Stimulated activated effector memory CD8-positive, alpha-beta T cell treated with anti-CD3 and anti-CD28 coated beads, Interleukin-12 subunit alpha, Interleukin-12 subunit beta, amount 100 ng/mL, for 72 hours (primary cell): Measurements from ENCODE around the gene PPFIA2.

Experiments used
- ATAC-seq: fragments of 150-1000 bp; cut with Tn5 transposase; 2 replicates; pipeline ENCODE4 v1.10.0; 2021
- DNase-seq, 2 donors: peaks; one replicate each; pipeline ENCODE4 v3.0.0; 2021 to 2022; ENCODE audit warnings: low spot score in 2 of 2
- H3K27ac Mint-ChIP-seq: one replicate; pipeline ENCODE4 v1.8.0; 2022; ENCODE audit warnings: mild to moderate bottlenecking, mixed read lengths
- H3K36me3 Mint-ChIP-seq: one replicate; pipeline ENCODE4 v1.8.0; 2022; ENCODE audit warnings: mild to moderate bottlenecking, mixed read lengths
- H3K4me1 Mint-ChIP-seq: one replicate; pipeline ENCODE4 v1.8.0; 2022; ENCODE audit warnings: mixed read lengths
- H3K4me3 Mint-ChIP-seq: one replicate; pipeline ENCODE4 v1.8.0; 2022; ENCODE audit warnings: mild to moderate bottlenecking, mixed read lengths
- H3K9me3 Mint-ChIP-seq: one replicate; pipeline ENCODE4 v1.8.0; 2022; ENCODE audit warnings: mixed read lengths

Gene PPFIA2

DNA sequence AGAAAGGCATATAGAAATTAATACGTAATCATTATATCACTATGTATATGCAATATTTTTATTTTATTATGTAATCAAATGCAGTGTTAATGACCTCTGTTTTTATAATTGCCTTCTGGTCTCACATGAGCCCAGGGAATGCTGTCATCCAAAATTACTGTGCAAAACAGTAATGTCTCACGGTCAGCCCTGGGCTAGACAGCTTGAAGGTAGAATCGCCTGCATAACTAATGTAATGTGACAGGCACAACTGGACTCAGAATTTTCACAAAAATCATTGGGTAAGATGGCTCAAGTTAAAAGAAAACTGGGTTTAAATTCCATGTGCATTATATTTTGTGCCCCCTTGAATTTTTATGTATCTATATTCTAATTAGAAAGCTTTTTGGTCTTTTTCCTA is 293.3 kb downstream of the PPFIA2 start:
- no peak for DNase-seq
- Mint-ChIP-seq H3K36me3 (no peaks in the 10 kb centered on the region), H3K4me1 (no peaks in the 10 kb centered on the region), H3K27ac (no peak overlapping the region), H3K4me3 (no peak overlapping the region), H3K9me3 (peaks cover 2% of the 10 kb centered on the region)
- no peak for ATAC-seq

- Mint-ChIP-seq H3K4me1 (no peaks in the 10 kb centered on the region), H3K4me3 (no peak overlapping the region), H3K27ac (no peak overlapping the region), H3K9me3 (peaks cover 2% of the 10 kb centered on the region), H3K36me3 (no peaks in the 10 kb centered on the region)
- ATAC-seq (no peak), DNase-seq (no peak)
Measured at GRCh38 chr12:81465191-81465590, 294.0 kb downstream of the PPFIA2 start.

DNA sequence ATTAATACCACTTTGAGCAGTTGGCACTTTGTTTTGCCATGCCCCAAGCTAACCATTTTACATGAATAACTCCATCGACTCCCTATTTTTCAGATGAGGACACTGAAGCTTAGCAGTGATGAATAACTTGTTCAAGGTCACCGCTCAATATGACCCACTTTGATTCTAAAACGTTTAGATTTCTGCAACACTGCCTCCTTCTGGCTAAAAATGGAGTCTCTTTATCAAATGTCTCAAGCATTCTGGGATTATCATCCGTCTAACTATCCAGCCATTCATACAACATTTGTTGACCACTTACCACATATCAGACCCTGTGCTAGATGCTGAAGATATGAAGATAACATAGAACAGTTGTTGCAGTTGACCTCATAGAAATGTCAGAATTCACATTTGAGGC is 298.0 kb downstream of the PPFIA2 start:
- no peak overlapping the region for H3K27ac Mint-ChIP-seq
- H3K4me1 Mint-ChIP-seq = no peaks in the 10 kb centered on the region
- peaks cover 6% of the 10 kb centered on the region for H3K9me3 Mint-ChIP-seq
- no peaks in the 10 kb centered on the region for H3K36me3 Mint-ChIP-seq
- no peak for DNase-seq
- H3K4me3 Mint-ChIP-seq = no peak overlapping the region
- no peak for ATAC-seq

GRCh38 chr12:81450920-81451739 is 308.0 kb downstream of the PPFIA2 start:
- no peak overlapping the region for H3K4me3 Mint-ChIP-seq
- no peaks in the 10 kb centered on the region for H3K4me1 Mint-ChIP-seq
- ATAC-seq = no peak
- H3K9me3 Mint-ChIP-seq = peaks cover 4% of the 10 kb centered on the region
- H3K36me3 Mint-ChIP-seq = no peaks in the 10 kb centered on the region
- H3K27ac Mint-ChIP-seq = no peak overlapping the region
- no peak for DNase-seq

GRCh38 chr12:81441629-81442028 is 317.5 kb downstream of the PPFIA2 start:
- Mint-ChIP-seq H3K4me3 (no peak overlapping the region), H3K4me1 (no peaks in the 10 kb centered on the region), H3K9me3 (peaks cover 2% of the 10 kb centered on the region), H3K36me3 (no peaks in the 10 kb centered on the region), H3K27ac (no peak overlapping the region)
- no peak for ATAC-seq
- no peak for DNase-seq

DNA sequence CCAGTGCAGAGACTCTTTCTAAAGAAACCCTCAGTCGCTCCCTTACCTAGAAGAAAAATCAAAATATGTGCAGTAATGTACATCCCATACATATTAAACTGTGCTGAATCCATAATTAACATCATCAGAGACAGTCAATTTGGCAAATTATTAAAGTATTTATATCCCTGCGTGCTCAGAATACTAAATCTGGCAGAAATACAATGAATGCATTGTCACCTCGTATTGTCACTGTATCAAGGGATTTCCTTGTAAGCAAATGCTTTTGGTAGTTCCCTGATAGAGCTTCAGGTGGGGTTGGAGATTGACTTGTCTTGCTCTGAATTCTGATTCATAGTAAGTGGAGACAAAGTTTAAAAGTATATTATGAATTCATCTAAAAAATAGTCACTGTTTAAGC is 319.1 kb downstream of the PPFIA2 start:
- DNase-seq (no peak), ATAC-seq (no peak)
- Mint-ChIP-seq H3K36me3 (no peaks in the 10 kb centered on the region), H3K9me3 (peaks cover 6% of the 10 kb centered on the region), H3K27ac (no peak overlapping the region), H3K4me1 (no peaks in the 10 kb centered on the region), H3K4me3 (no peak overlapping the region)

GRCh38 chr12:81439344-81439743 is 319.8 kb downstream of the PPFIA2 start:
- H3K9me3 Mint-ChIP-seq = peaks cover 6% of the 10 kb centered on the region
- no peak for DNase-seq
- H3K36me3 Mint-ChIP-seq = no peaks in the 10 kb centered on the region
- no peak overlapping the region for H3K4me3 Mint-ChIP-seq
- no peaks in the 10 kb centered on the region for H3K4me1 Mint-ChIP-seq
- no peak overlapping the region for H3K27ac Mint-ChIP-seq
- ATAC-seq = no peak

GRCh38 chr12:81417056-81417455 is 342.1 kb downstream of the PPFIA2 start:
- no peak for DNase-seq
- Mint-ChIP-seq H3K36me3 (no peaks in the 10 kb centered on the region), H3K4me1 (no peaks in the 10 kb centered on the region)

DNA sequence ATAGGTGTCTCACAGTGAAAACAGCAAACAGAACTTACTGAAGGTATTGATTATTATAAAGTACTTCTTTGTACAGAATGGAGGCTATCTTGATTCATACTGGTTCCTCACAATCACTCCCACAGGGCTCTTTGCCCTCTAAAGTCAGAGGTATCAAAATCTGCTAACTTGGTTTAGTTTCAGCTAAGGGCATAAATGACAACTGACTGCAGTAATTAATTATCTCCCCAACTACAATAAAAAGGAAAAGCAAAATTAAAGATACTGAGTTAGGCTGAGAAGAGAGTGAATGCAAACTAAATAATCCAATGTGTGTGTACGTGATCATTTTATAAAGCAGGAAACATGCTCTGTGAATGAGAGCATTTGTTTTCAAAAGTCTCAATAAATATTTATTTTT is 342.6 kb downstream of the PPFIA2 start:
- no peak for ATAC-seq
- Mint-ChIP-seq H3K9me3 (peaks cover 17% of the 10 kb centered on the region), H3K4me1 (no peaks in the 10 kb centered on the region), H3K4me3 (no peak overlapping the region), H3K36me3 (no peaks in the 10 kb centered on the region), H3K27ac (no peak overlapping the region)
- no peak for DNase-seq

More at GRCh38 chr12:81417056-81417455, 342.1 kb downstream of the PPFIA2 start:
- ATAC-seq = no peak
- no peak overlapping the region for H3K27ac Mint-ChIP-seq
- peaks cover 18% of the 10 kb centered on the region for H3K9me3 Mint-ChIP-seq
- H3K4me3 Mint-ChIP-seq = no peak overlapping the region

DNA sequence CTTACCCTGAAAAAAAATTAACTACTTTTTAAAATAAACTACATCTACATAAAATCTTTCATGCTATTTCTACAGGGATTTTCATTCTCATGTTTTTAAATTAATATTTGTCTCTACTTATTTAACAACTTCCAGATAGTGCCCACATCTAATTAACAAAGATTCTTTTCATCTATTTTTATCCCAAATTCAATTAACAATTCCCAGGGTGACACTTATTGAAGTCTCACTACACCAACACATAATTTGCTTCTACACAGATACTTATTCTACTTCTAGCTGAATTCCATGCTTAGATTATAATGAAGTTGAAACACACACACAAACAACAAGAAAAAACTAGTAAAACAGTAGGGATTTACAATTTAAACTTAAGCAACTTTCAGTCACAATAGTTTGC is 344.7 kb downstream of the PPFIA2 start:
- Mint-ChIP-seq H3K27ac (no peak overlapping the region), H3K9me3 (peaks cover 8% of the 10 kb centered on the region), H3K4me3 (no peak overlapping the region), H3K36me3 (no peaks in the 10 kb centered on the region), H3K4me1 (no peaks in the 10 kb centered on the region)
- no peak for DNase-seq
- ATAC-seq = no peak

- no peak overlapping the region for H3K27ac Mint-ChIP-seq
- DNase-seq (no peak), ATAC-seq (no peak)
- no peak overlapping the region for H3K4me3 Mint-ChIP-seq
- H3K36me3 Mint-ChIP-seq = no peaks in the 10 kb centered on the region
- H3K9me3 Mint-ChIP-seq = peaks cover 6% of the 10 kb centered on the region
- no peaks in the 10 kb centered on the region for H3K4me1 Mint-ChIP-seq
Measured at GRCh38 chr12:81412940-81413339, 346.2 kb downstream of the PPFIA2 start.

DNA sequence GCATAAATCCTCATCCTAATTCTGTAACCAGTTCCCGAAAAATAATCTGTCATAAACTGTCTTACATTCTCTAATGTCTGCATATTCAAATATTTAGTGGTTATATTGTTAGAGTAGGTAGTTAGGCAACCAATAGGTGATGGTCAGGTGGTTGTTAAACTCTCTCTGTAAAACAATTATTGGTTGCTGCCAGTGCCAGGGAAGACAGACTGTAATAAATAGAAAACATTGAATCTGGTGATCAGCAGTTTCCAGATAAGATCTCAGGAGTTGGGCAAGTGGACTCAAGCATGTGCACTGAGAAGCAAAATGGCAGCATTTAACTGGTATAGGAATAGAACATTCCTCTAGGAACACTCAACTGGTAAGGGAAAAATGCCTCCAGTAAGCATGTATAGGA is 355.8 kb downstream of the PPFIA2 start:
- Mint-ChIP-seq H3K27ac (no peak overlapping the region), H3K36me3 (no peaks in the 10 kb centered on the region), H3K9me3 (peaks cover 10% of the 10 kb centered on the region), H3K4me1 (no peaks in the 10 kb centered on the region), H3K4me3 (no peak overlapping the region)
- ATAC-seq = no peak
- DNase-seq = no peak

GRCh38 chr12:81401241-81401640 is 357.9 kb downstream of the PPFIA2 start:
- Mint-ChIP-seq H3K4me1 (no peaks in the 10 kb centered on the region), H3K4me3 (no peak overlapping the region), H3K36me3 (no peaks in the 10 kb centered on the region), H3K27ac (no peak overlapping the region), H3K9me3 (peaks cover 10% of the 10 kb centered on the region)
- ATAC-seq (no peak), DNase-seq (no peak)

GRCh38 chr12:81400024-81400423 is 359.1 kb downstream of the PPFIA2 start:
- Mint-ChIP-seq H3K4me1 (no peaks in the 10 kb centered on the region), H3K4me3 (no peak overlapping the region), H3K36me3 (no peaks in the 10 kb centered on the region), H3K27ac (no peak overlapping the region), H3K9me3 (peaks cover 12% of the 10 kb centered on the region)
- ATAC-seq (no peak), DNase-seq (no peak)

DNA sequence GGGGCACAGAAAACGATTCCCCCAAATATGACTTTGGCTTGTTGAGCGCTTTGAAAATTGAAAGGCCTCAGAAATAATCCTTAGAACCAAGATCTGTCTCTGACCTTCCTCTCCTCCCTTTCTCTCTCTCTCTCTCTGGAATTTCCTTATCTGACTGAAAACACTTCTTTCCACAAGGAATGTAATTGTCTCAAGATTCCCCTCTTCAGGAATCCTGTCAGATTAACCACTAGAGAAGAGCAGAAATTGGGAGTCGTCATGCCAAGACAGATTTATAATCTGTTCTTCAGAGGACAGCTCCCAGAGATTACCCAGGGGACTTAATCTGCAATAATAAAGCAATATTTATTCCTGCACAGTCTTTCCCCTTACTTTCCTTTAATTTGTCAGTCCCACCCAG is 363.7 kb downstream of the PPFIA2 start:
- Mint-ChIP-seq H3K9me3 (peaks cover 16% of the 10 kb centered on the region), H3K36me3 (no peaks in the 10 kb centered on the region), H3K4me1 (no peaks in the 10 kb centered on the region), H3K27ac (no peak overlapping the region), H3K4me3 (no peak overlapping the region)
- no peak for ATAC-seq
- DNase-seq = no peak

DNA sequence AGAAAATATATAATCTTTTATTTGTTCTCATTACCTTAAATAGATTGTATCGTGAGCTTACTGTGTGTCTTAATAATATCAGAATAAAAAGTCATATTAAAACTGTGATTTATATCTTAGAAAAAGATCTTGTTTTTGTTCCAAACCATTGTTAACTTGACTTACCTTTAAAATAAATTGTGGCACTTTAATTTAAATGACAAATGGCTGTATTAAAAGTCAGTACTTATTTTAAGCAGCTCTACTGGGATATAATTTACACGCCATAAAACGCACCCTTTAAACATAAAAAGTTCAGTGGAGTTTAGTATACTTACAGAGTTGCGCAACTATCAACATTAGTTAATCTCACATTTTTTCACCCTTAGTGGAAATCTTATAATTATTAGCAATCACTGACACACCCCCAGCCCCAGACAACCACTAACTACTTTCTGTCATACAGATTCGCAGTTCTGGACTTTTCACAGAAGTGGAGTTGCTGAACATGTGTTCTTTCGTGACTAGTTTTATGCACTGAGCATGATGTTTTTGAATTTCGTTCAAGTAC is 369.5 kb downstream of the PPFIA2 start:
- no peak for ATAC-seq
- Mint-ChIP-seq H3K4me1 (no peaks in the 10 kb centered on the region), H3K27ac (no peak overlapping the region), H3K36me3 (no peaks in the 10 kb centered on the region), H3K9me3 (peaks cover 12% of the 10 kb centered on the region), H3K4me3 (no peak overlapping the region)
- no peak for DNase-seq
